DMS53 treated with DMSO at 0.1 percent for 48 hours (cell line): ENCODE data around the gene AK2.
"Not testable (repeated sequence)": the region's sequence is repeated elsewhere in the genome, so short reads cannot be mapped to it uniquely, and the experiment has no call there.

Source experiments
- DNase-seq: peaks from one replicate; lab custom pipeline; 2025; ENCODE audit not compliant: unreplicated experiment; lab: John Stamatoyannopoulos, UW

Gene AK2

DNA sequence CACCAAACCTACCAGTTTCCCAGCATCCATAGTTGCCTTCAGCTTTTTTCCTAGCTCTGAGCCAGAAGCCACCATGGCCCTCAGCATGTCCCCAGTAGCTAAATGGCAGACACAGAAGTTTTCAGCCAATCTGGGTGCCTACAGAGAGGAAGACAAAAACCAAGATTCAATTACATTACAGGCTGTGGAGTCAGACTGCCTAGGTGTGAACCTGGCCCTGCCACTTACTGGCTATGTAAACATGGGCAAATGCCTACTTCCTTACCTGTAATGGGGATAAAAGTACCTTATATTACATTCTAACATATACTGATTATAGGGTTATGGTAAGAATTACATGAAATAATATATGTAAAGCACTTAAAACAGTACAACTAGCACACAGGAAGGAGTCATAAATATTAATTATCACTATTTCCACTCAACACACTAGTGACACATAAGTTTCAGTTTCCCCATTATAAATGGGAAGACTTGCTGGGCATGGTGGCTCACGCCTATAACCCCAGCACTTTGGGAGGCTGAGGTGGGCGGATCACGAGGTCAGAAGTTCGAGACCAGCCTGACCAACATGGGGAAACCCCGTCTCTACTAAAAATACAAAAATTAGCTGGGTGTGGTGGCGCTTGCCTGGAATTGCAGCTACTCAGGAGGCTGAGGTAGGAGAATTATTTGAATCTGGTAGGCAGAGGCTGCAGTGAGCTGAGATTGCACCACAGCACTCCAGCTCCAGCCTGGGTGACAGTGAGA, 12.1 kb downstream of the AK2 start:
- not testable (repeated sequence) for DNase-seq

GRCh38 chr1:33022650-33023200, 14.0 kb downstream of the AK2 start:
- DNase-seq = no peak

DNA sequence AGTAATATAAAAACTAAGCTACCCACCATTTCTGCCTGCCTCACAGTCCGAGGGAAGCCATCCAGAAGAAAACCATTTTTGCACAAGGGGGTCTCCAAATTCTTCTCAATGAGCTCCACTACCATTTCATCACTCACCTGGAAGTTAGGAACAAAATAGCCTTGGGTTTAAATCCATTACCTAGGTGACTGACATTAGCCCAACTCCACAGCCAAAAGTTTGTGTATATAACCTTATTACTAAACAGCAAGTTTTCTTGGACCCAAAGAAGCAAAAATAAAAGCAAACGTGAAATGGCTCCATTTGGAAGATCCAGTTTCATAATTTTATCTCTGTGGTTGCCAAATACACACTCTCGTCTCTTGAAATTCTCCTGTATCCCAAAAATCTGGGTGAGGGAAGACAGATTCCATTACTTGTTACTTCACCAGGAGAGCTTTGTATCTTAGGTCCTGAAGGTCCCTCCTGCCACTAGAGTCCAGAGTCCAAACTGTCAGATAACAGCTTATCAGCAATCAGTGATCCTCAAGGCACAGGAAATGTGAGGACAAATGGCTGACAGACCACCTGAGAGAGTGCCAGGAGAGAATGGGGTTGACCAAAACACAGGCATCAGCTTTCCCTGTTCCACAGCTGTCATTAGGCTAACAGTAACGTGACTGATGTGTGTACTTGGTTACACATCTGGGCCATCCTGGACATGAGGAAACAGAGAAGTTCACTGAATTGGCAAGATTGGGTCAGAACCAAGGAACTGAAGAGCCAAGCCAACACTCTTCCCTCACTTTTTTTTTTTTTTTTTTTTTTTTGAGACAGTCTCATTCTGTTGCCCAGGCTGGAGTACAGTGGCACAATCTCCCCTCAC, 14.9 kb downstream of the AK2 start:
- DNase-seq = no peak

GRCh38 chr1:33018112-33018511, 18.6 kb downstream of the AK2 start:
- DNase-seq = no peak

- no peak for DNase-seq
These were observed 19.5 kb downstream of the AK2 start for GRCh38 chr1:33017175-33017574.

GRCh38 chr1:33015216-33015615, 21.5 kb downstream of the AK2 start:
- no peak for DNase-seq

GRCh38 chr1:33014464-33015163, 22.1 kb downstream of the AK2 start:
- DNase-seq = no peak

- DNase-seq = no peak
These were observed 22.9 kb downstream of the AK2 start for GRCh38 chr1:33013791-33014190.

- DNase-seq = no peak
These were observed 24.5 kb downstream of the AK2 start for GRCh38 chr1:33012165-33012564.

DNA sequence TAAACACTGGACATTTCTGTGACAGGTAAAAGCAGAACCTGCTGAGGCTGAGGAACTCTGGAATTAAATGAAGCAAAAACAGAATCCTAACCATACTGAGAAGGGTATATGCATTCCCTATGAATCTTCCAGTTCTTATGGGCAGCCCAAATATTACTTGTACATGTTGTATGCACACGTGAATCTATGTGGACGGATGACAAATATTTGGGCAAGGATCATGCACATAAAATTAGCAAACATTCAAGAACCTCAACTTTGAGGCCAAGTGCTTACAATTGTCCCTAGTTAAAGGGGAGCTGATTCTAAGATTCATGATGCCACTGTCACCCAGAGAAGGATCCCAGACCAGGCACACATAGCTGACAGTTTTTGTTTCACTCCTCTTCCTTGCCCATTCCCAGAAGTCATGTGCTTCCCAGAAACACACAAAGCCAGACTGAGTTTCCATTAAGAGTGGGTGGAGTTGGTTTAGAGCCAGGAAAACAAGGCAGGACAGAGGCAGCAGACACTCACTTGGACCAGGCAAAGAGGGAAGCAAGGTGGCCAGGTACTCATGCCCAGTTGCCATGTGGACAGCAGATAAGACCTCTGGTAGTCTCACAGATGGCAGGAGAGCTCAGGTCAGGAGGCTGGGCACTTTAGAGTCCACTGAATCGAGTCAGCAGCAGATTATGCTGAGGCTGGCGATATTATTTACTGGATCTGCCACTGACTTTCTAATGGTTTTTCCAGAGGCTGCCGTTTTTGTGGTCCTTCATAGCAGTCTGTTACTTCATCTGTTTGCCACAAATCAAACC, 25.6 kb downstream of the AK2 start:
- no peak for DNase-seq

- no peak for DNase-seq
These were observed 27.1 kb downstream of the AK2 start for GRCh38 chr1:33009561-33009960.

GRCh38 chr1:33008051-33008914, 28.4 kb downstream of the AK2 start:
- DNase-seq = no peak

- DNase-seq = peak; percentile 41
These were observed 29.3 kb downstream of the AK2 start for GRCh38 chr1:33007190-33008050.

GRCh38 chr1:33005838-33006421, 30.8 kb downstream of the AK2 start:
- DNase-seq = no peak

DNA sequence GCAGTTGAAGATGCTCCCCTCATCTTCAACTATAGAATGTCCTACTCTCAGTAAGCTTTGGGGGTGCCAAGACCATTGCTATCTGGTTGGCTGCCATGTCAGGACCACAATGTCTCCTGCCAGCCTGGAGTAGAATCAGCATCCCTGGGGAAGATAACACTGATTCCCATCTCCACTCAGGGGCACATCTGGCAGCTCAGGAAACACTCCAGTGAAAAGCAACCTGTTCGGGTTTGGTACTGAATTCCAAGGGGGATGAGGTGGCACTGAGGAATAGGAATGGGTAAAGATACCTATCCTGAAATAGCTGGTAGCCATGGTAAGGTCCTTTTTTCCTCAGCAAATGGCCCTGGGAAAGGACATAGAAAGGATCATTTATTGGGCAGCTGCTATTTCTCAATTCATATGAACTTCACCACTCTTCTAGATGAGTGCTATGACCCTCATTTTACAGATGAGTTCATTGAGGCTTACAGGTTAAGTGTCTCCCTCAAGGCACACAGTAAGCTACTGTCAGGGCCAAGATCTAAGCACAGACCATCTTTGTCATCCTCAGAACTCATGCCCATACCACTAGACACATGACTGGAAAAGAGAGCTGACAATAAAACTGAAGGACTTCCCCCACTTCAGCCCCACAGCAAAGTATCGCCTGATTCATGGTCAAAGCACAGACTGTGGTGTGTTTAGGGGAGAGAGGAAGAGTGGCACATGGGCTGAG, 31.4 kb downstream of the AK2 start:
- DNase-seq = no peak

DNA sequence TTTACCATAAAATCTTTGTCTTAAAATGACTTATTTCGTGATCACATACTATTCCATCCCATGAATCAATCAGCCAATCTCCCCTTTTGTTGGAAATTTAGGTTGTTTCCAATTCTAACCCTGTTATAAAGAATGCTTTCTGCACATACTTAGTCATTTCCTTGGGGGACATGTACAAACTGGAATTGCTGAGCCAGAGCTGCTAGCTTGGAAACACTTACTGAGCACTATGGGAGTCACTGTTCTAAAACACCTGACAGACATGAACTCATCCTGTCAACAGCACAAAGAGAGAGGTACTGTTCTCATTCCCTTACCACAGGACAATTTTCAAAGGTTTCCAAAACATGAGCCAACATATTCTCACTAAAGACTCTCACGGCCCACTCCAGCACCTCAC, 32.1 kb downstream of the AK2 start:
- DNase-seq = no peak

- no peak for DNase-seq
These were observed 33.0 kb downstream of the AK2 start for GRCh38 chr1:33003657-33004056.

- no peak for DNase-seq
These were observed 34.7 kb downstream of the AK2 start for GRCh38 chr1:33002006-33002405.
